Heart left ventricle (tissue), 16 donors: ENCODE results near the gene GAB3. TPM values are rescaled to one million over a fixed set of nuclear protein-coding genes. Genes with fewer than 3 reads are reported as not detected.

Source experiments
- ATAC-seq, 4 donors: fragments of 200-7000 bp; cut with Tn5 transposase; one replicate each; pipeline ENCODE4 v1.9.1; 2020 to 2022; ENCODE audit warnings: moderate library complexity in 4 of 4, mild to moderate bottlenecking in 3 of 4, moderate number of reproducible peaks in 1 of 4
- DNase-seq, 5 donors: peaks; one replicate each; pipeline ENCODE4 v3.0.0-alpha.2; 2020
- H3K27ac ChIP-seq, 12 donors: fragments of 200-600 bp; sonication (generic) in 4 of 12; one replicate each; pipeline versions ENCODE4 v1.5.0 to v1.8.0; 2016 to 2022; ENCODE audit warnings: mild to moderate bottlenecking in 2 of 12
- H3K27me3 ChIP-seq, 9 donors: fragments of 200-600 bp; sonication (generic) in 2 of 9; one replicate each; pipeline versions ENCODE4 v1.5.1 to v1.8.0; 2016 to 2022; ENCODE audit warnings: mild to moderate bottlenecking in 3 of 9
- H3K36me3 ChIP-seq, 9 donors: fragments of 200-600 bp; sonication (generic) in 2 of 9; one replicate each; pipeline versions ENCODE4 v1.5.0 to v1.8.0; 2018 to 2022; ENCODE audit warnings: mild to moderate bottlenecking in 2 of 9
- H3K4me1 ChIP-seq, 12 donors: fragments of 200-600 bp; sonication (generic) in 4 of 12; one replicate each; pipeline versions ENCODE4 v1.5.0 to v1.8.0; 2016 to 2022; ENCODE audit warnings: mild to moderate bottlenecking in 3 of 12
- H3K4me3 ChIP-seq, 12 donors: fragments of 200-600 bp; sonication (generic) in 4 of 12; one replicate each; pipeline versions ENCODE4 v1.5.0 to v1.8.0; 2017 to 2022; ENCODE audit warnings: mild to moderate bottlenecking in 9 of 12, moderate library complexity in 4 of 12
- H3K9me3 ChIP-seq, 12 donors: fragments of 200-600 bp; sonication (generic) in 4 of 12; one replicate each; pipeline versions ENCODE4 v1.5.0 to v1.8.0; 2016 to 2022; ENCODE audit warnings: mild to moderate bottlenecking in 1 of 12
- POLR2A ChIP-seq, 2 donors: fragments of 450-650 bp; IDR thresholded peaks; one replicate each; pipeline ENCODE4 v1.6.1; 2017; ENCODE audit warnings: antibody characterized with exemption in 2 of 2, mild to moderate bottlenecking in 2 of 2, moderate library complexity in 2 of 2
- WGBS, 4 donors: extraction: QIAGEN DNeasy Blood & Tissue Kit in 2 of 4; methylation state at CpG; one replicate each; pipeline versions ENCODE4 v1.1.5 to v1.1.7; 2013 to 2018; 5-methylcytosine and 5-hydroxymethylcytosine counted together
- intact Hi-C, 10 donors: fragments of 100-400 bp; cut with DNase I; formaldehyde crosslinking; loops; one replicate each; pipeline versions ENCODE4 v1.11.1 to v1.14.2; 2022
- polyA plus RNA-seq, 2 donors: library from polyadenylated mRNA; stranded (reverse); fragments of 200-250 nt; gene quantifications; one replicate each; pipeline ENCODE4 v1.2.3, GENCODE V29; 2013
- total RNA-seq, 9 donors: library from RNA; depleted of rRNA in 2 of 9; stranded (reverse); fragments of >200 nt in 2 of 9; fragmentation: NEBNext Ultra II Directional in 3 of 9; extraction: Animal tissue kit (Norgen Biotek cat#: 25700) in 3 of 9; gene quantifications; one replicate each; pipeline versions ENCODE4 v1.1.0 to v1.2.4, GENCODE V29; 2016 to 2023
- TF ChIP-seq, protein P1 (sequence below), 12 donors: fragments of 200-600 bp; sonication (generic) in 4 of 12; IDR thresholded peaks; one replicate each; pipeline versions ENCODE4 v1.5.0 to v1.8.0; 2018 to 2022; ENCODE audit warnings: antibody characterized with exemption in 12 of 12, mild to moderate bottlenecking in 5 of 12
- donor health status: ischemic (EF 13 %, LVEDD 7.1; RV severe dilation, severe dysfunction).
- donor health status: healthy with polysubstance abuse.
- donor health status: DM: no; HTN: yes; CAD: no.
- donor health status: DM: no; HTN: no; CAD: no.
- donor health status: ischemic (EF 25% LVEDD 6.9; RV normal size, moderate dysfunction).
- donor health status: ischemic (EF 25% LVEDD 5.7; RV mildly dilated, moderate dysfunction).
- donor health status: healthy.
- donor health status: DM: yes; HTN: yes; CAD: no.
- donor health status: ischemic (EF 35%, LVEDD 5.7; RV mildly dilated, moderate dysfunction).
- donor health status: nonischemic (EF 11% LVEDD 7.7; RV severe dilation, severe dysfunction).
- donor health status: DM: yes; HTN: yes; CAD: no.
- donor health status: PGD.
- donor health status: ischemic (EF 29% LVEDD 5.4; RV normal size, mild dysfunction).
- donor health status: nonischemic (EF 23%, LVEDD 6.1; RV moderate dilation, normal function).

The GAB3 gene
- total and polyA plus RNA-seq, 11 donors = 7.2 to 29.0 (median 18.4) TPM

DNA sequence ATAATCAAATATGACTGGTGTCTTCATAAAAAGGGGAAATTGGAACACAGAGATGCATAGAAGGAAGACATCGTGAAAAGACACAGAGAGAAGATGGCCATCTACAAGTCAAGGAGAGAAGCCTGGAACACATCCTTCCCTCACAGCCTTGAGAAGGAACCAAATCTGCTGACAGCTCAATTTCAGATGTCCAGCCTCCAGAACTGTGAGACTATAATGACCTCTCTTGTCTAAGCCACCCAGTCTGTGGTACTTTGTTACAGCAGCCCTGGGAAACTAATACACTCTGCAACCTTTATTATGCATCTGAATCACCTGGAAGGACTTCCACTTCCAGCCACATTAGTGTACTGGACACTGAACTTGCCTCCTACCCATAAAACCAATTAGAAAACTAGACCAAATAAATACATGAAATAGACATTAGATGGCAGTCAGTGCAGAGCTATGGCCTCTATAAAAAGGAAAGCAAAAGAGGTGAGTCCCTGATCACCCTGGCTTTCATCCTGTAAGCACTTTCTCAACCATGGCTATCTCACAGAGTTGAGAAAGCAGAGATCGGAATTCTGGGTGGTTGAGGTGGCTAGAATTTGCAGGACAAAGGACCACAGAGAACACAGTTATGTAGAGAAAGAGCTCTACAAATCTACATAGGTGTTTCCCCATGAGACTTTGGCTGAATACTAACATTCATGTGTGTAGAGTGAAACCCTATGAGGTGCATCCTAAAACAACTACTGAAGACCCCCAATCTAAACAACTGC, 25.7 kb downstream of the GAB3 start:
- Histone ChIP-seq H3K9me3 (peaks cover 0 to 10% (median 0%) of the 10 kb centered on the region in 12 donors), H3K27ac (peak overlapping the region in 5 of 12 donors; percentile 15 to 92 (median 59)), H3K4me3 (no peak overlapping the region), H3K27me3 (no peaks in the 10 kb centered on the region), H3K36me3 (no peaks in the 10 kb centered on the region), H3K4me1 (peaks cover 0 to 73% (median 45%) of the 10 kb centered on the region in 12 donors)
- WGBS, 4 donors = 78 to 91% (median 84%) methylated on average over 2 of the region's 2 CpGs
- TF ChIP-seq, protein P1, sequence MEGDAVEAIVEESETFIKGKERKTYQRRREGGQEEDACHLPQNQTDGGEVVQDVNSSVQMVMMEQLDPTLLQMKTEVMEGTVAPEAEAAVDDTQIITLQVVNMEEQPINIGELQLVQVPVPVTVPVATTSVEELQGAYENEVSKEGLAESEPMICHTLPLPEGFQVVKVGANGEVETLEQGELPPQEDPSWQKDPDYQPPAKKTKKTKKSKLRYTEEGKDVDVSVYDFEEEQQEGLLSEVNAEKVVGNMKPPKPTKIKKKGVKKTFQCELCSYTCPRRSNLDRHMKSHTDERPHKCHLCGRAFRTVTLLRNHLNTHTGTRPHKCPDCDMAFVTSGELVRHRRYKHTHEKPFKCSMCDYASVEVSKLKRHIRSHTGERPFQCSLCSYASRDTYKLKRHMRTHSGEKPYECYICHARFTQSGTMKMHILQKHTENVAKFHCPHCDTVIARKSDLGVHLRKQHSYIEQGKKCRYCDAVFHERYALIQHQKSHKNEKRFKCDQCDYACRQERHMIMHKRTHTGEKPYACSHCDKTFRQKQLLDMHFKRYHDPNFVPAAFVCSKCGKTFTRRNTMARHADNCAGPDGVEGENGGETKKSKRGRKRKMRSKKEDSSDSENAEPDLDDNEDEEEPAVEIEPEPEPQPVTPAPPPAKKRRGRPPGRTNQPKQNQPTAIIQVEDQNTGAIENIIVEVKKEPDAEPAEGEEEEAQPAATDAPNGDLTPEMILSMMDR (IDR thresholded peaks at IDR 0.05) = no peak
- TF ChIP-seq POLR2A (IDR thresholded peaks at IDR 0.05) = no peak
- ATAC-seq (no peak), DNase-seq (no peak)
- intact Hi-C loops = no loop called here

- H3K27ac ChIP-seq = no peak overlapping the region
- WGBS, 4 donors = 85 to 99% (median 94%) methylated on average over 3 of the region's 3 CpGs
Measured at GRCh38 chrX:154721155-154721554, 29.7 kb downstream of the GAB3 start.

DNA sequence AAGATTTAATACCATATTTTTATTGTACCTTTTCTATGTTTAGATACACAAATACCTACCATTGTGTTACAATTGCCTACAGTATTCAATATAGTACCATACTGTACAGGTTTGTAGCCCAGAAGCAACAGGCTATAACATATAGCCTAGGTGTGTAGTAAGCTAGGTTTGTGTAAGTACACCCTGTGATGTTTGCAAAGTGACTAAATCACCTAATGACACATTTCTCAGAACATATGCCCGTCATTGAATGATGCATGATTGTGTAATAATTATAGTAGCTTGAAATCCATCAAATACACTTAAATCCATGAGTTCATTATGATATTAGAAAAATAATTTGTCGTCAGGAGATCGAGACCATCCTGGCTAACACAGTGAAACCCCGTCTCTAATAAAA, 30.8 kb downstream of the GAB3 start:
- Histone ChIP-seq H3K9me3 (peaks cover 0 to 10% (median 0%) of the 10 kb centered on the region in 12 donors), H3K4me3 (no peak overlapping the region), H3K27me3 (peaks cover 0 to 6% (median 0%) of the 10 kb centered on the region in 9 donors), H3K27ac (peak overlapping the region in 1 of 12 donors; percentile 85), H3K36me3 (peaks cover 0 to 11% (median 7%) of the 10 kb centered on the region in 9 donors), H3K4me1 (peaks cover 0 to 59% (median 27%) of the 10 kb centered on the region in 12 donors)
- ATAC-seq = no peak
- no peak for DNase-seq
- 64 to 88% (median 72%) methylated on average over 4 of the region's 4 CpGs for WGBS, 4 donors
- intact Hi-C loops = no loop called here
- TF ChIP-seq, protein P1 (IDR thresholded peaks at IDR 0.05) = no peak
- TF ChIP-seq POLR2A (IDR thresholded peaks at IDR 0.05) = no peak

More at GRCh38 chrX:154721155-154721554, 29.7 kb downstream of the GAB3 start:
- TF ChIP-seq, protein P1 (IDR thresholded peaks at IDR 0.05) = no peak
- no peak for TF ChIP-seq POLR2A (IDR thresholded peaks at IDR 0.05)
- Histone ChIP-seq H3K36me3 (no peaks in the 10 kb centered on the region), H3K27me3 (peaks cover 0 to 6% (median 0%) of the 10 kb centered on the region in 9 donors), H3K4me1 (peaks cover 0 to 69% (median 27%) of the 10 kb centered on the region in 12 donors), H3K9me3 (peaks cover 0 to 10% (median 0%) of the 10 kb centered on the region in 12 donors), H3K4me3 (no peak overlapping the region)
- intact Hi-C loops = no loop called here
- ATAC-seq (no peak), DNase-seq (no peak)

- Histone ChIP-seq H3K9me3 (peaks cover 0 to 10% (median 0%) of the 10 kb centered on the region in 12 donors), H3K36me3 (peaks cover 0 to 15% (median 7%) of the 10 kb centered on the region in 9 donors), H3K4me1 (peaks cover 0 to 60% (median 26%) of the 10 kb centered on the region in 12 donors), H3K27me3 (peaks cover 0 to 6% (median 0%) of the 10 kb centered on the region in 9 donors), H3K27ac (peak overlapping the region in 4 of 12 donors; percentile 17 to 85 (median 46)), H3K4me3 (no peak overlapping the region)
- peak in 3 of 4 donors; percentile 26 to 62 (median 44) for ATAC-seq
- no peak for DNase-seq
- TF ChIP-seq, protein P1 (IDR thresholded peaks at IDR 0.05) = no peak
- no peak for TF ChIP-seq POLR2A (IDR thresholded peaks at IDR 0.05)
- intact Hi-C loops = loop anchor here in 1 of 10 donors (5.0 kb wide), 1 partner anchor 33 kb away; the partner anchor contains the start of gene GAB3
- WGBS, 4 donors = 46 to 54% (median 52%) methylated on average over 6 of the region's 6 CpGs
Measured at GRCh38 chrX:154719132-154719675, 31.7 kb downstream of the GAB3 start.
